Measurements from ENCODE around the gene RHCE.
"Not testable (repeated sequence)": the region's sequence is repeated elsewhere in the genome, so short reads cannot be mapped to it uniquely, and the experiment has no call there.

Gene RHCE

GRCh38 chr1:25450891-25451290 lies 30.3 kb upstream of the RHCE start:
- H3K9me3 ChIP-seq (ENCODE audit: insufficient read depth, low read depth, low read length): no peaks in the 10 kb centered on the region
- H3K36me3 ChIP-seq (ENCODE audit: insufficient read depth, low read depth, low read length): peaks cover 13% of the 10 kb centered on the region
- H3K4me1 ChIP-seq (ENCODE audit: insufficient read depth, low read length): peaks cover 4% of the 10 kb centered on the region; the same call in 1 of the 2 replicates
- H3K4me3 ChIP-seq (ENCODE audit: low read length): no peak overlapping the region
- no peak overlapping the region for H3K27ac ChIP-seq (ENCODE audit: low read length)
- H3K27me3 ChIP-seq (ENCODE audit: insufficient read depth, low read length): no peaks in the 10 kb centered on the region
- H3K9ac ChIP-seq (ENCODE audit: low read depth, low read length): no peak overlapping the region

- H3K36me3 ChIP-seq (ENCODE audit: insufficient read depth, low read depth, low read length): peaks cover 7% of the 10 kb centered on the region
- H3K9me3 ChIP-seq (ENCODE audit: insufficient read depth, low read depth, low read length): no peaks in the 10 kb centered on the region
- H3K27ac ChIP-seq (ENCODE audit: low read length): no peak overlapping the region
- no peak overlapping the region for H3K9ac ChIP-seq (ENCODE audit: low read depth, low read length)
- H3K27me3 ChIP-seq (ENCODE audit: insufficient read depth, low read length): no peaks in the 10 kb centered on the region
- no peak overlapping the region for H3K4me3 ChIP-seq (ENCODE audit: low read length)
- peaks cover 4% of the 10 kb centered on the region; the same call in 1 of the 2 replicates for H3K4me1 ChIP-seq (ENCODE audit: insufficient read depth, low read length)
Observed at GRCh38 chr1:25447547-25447946, 26.9 kb upstream of the RHCE start.

- Histone ChIP-seq H3K4me1 (ENCODE audit: insufficient read depth, low read length) (peaks cover 4% of the 10 kb centered on the region; the same call in 1 of the 2 replicates), H3K36me3 (ENCODE audit: insufficient read depth, low read depth, low read length) (peaks cover 7% of the 10 kb centered on the region), H3K9ac (ENCODE audit: low read depth, low read length) (no peak overlapping the region), H3K4me3 (ENCODE audit: low read length) (no peak overlapping the region), H3K27ac (ENCODE audit: low read length) (no peak overlapping the region), H3K9me3 (ENCODE audit: insufficient read depth, low read depth, low read length) (no peaks in the 10 kb centered on the region), H3K27me3 (ENCODE audit: insufficient read depth, low read length) (no peaks in the 10 kb centered on the region)
Observed at GRCh38 chr1:25445993-25446538, 25.4 kb upstream of the RHCE start.

GRCh38 chr1:25444604-25445003 lies 24.0 kb upstream of the RHCE start:
- not testable (repeated sequence) for H3K27ac ChIP-seq (ENCODE audit: low read length); H3K9me3 ChIP-seq (ENCODE audit: insufficient read depth, low read depth, low read length); H3K27me3 ChIP-seq (ENCODE audit: insufficient read depth, low read length); H3K4me1 ChIP-seq (ENCODE audit: insufficient read depth, low read length); H3K9ac ChIP-seq (ENCODE audit: low read depth, low read length); H3K36me3 ChIP-seq (ENCODE audit: insufficient read depth, low read depth, low read length); H3K4me3 ChIP-seq (ENCODE audit: low read length)

GRCh38 chr1:25443030-25443699 lies 22.5 kb upstream of the RHCE start:
- Histone ChIP-seq H3K9ac (ENCODE audit: low read depth, low read length) (no peak overlapping the region), H3K4me3 (ENCODE audit: low read length) (no peak overlapping the region), H3K27ac (ENCODE audit: low read length) (no peak overlapping the region), H3K4me1 (ENCODE audit: insufficient read depth, low read length) (peaks cover 4% of the 10 kb centered on the region; the same call in 1 of the 2 replicates), H3K27me3 (ENCODE audit: insufficient read depth, low read length) (no peaks in the 10 kb centered on the region), H3K36me3 (ENCODE audit: insufficient read depth, low read depth, low read length) (peaks cover 7% of the 10 kb centered on the region), H3K9me3 (ENCODE audit: insufficient read depth, low read depth, low read length) (no peaks in the 10 kb centered on the region)

- H3K36me3 ChIP-seq (ENCODE audit: insufficient read depth, low read depth, low read length): no peaks in the 10 kb centered on the region
- no peak overlapping the region for H3K4me3 ChIP-seq (ENCODE audit: low read length)
- H3K27ac ChIP-seq (ENCODE audit: low read length): no peak overlapping the region
- no peaks in the 10 kb centered on the region for H3K27me3 ChIP-seq (ENCODE audit: insufficient read depth, low read length)
- H3K9ac ChIP-seq (ENCODE audit: low read depth, low read length): no peak overlapping the region
- no peaks in the 10 kb centered on the region for H3K9me3 ChIP-seq (ENCODE audit: insufficient read depth, low read depth, low read length)
- peaks cover under 1% of the 10 kb centered on the region; the same call in 1 of the 2 replicates for H3K4me1 ChIP-seq (ENCODE audit: insufficient read depth, low read length)
Observed at GRCh38 chr1:25442178-25442577, 21.6 kb upstream of the RHCE start.

- Histone ChIP-seq H3K4me1 (ENCODE audit: insufficient read depth, low read length) (no peaks in the 10 kb centered on the region), H3K27ac (ENCODE audit: low read length) (no peak overlapping the region), H3K36me3 (ENCODE audit: insufficient read depth, low read depth, low read length) (no peaks in the 10 kb centered on the region), H3K27me3 (ENCODE audit: insufficient read depth, low read length) (no peaks in the 10 kb centered on the region), H3K4me3 (ENCODE audit: low read length) (no peak overlapping the region), H3K9me3 (ENCODE audit: insufficient read depth, low read depth, low read length) (no peaks in the 10 kb centered on the region), H3K9ac (ENCODE audit: low read depth, low read length) (no peak overlapping the region)
Observed at GRCh38 chr1:25439287-25439686, 18.7 kb upstream of the RHCE start.

GRCh38 chr1:25437672-25438071 lies 17.0 kb upstream of the RHCE start:
- Histone ChIP-seq H3K36me3 (ENCODE audit: insufficient read depth, low read depth, low read length) (no peaks in the 10 kb centered on the region), H3K27me3 (ENCODE audit: insufficient read depth, low read length) (no peaks in the 10 kb centered on the region), H3K9ac (ENCODE audit: low read depth, low read length) (no peak overlapping the region), H3K9me3 (ENCODE audit: insufficient read depth, low read depth, low read length) (no peaks in the 10 kb centered on the region), H3K4me3 (ENCODE audit: low read length) (no peak overlapping the region), H3K27ac (ENCODE audit: low read length) (no peak overlapping the region), H3K4me1 (ENCODE audit: insufficient read depth, low read length) (no peaks in the 10 kb centered on the region)

- no peaks in the 10 kb centered on the region for H3K27me3 ChIP-seq (ENCODE audit: insufficient read depth, low read length)
- no peak overlapping the region for H3K9ac ChIP-seq (ENCODE audit: low read depth, low read length)
- no peak overlapping the region for H3K27ac ChIP-seq (ENCODE audit: low read length)
- no peaks in the 10 kb centered on the region for H3K36me3 ChIP-seq (ENCODE audit: insufficient read depth, low read depth, low read length)
- H3K4me3 ChIP-seq (ENCODE audit: low read length): no peak overlapping the region
- H3K9me3 ChIP-seq (ENCODE audit: insufficient read depth, low read depth, low read length): no peaks in the 10 kb centered on the region
- peaks cover 5% of the 10 kb centered on the region; the same call in 1 of the 2 replicates for H3K4me1 ChIP-seq (ENCODE audit: insufficient read depth, low read length)
Observed at GRCh38 chr1:25435397-25436108, 14.9 kb upstream of the RHCE start.

- Histone ChIP-seq H3K4me3 (ENCODE audit: low read length) (no peak overlapping the region), H3K9me3 (ENCODE audit: insufficient read depth, low read depth, low read length) (no peaks in the 10 kb centered on the region), H3K4me1 (ENCODE audit: insufficient read depth, low read length) (peaks cover 5% of the 10 kb centered on the region; the same call in 1 of the 2 replicates), H3K27ac (ENCODE audit: low read length) (no peak overlapping the region), H3K36me3 (ENCODE audit: insufficient read depth, low read depth, low read length) (no peaks in the 10 kb centered on the region), H3K27me3 (ENCODE audit: insufficient read depth, low read length) (peaks cover 11% of the 10 kb centered on the region), H3K9ac (ENCODE audit: low read depth, low read length) (no peak overlapping the region)
Observed at GRCh38 chr1:25433389-25434186, 13.0 kb upstream of the RHCE start.

GRCh38 chr1:25432749-25433388 lies 12.2 kb upstream of the RHCE start:
- no peaks in the 10 kb centered on the region for H3K36me3 ChIP-seq (ENCODE audit: insufficient read depth, low read depth, low read length)
- H3K27ac ChIP-seq (ENCODE audit: low read length): no peak overlapping the region
- H3K4me1 ChIP-seq (ENCODE audit: insufficient read depth, low read length): peaks cover 5% of the 10 kb centered on the region; the same call in 1 of the 2 replicates
- no peak overlapping the region for H3K9ac ChIP-seq (ENCODE audit: low read depth, low read length)
- H3K4me3 ChIP-seq (ENCODE audit: low read length): no peak overlapping the region
- peaks cover 19% of the 10 kb centered on the region for H3K27me3 ChIP-seq (ENCODE audit: insufficient read depth, low read length)
- no peaks in the 10 kb centered on the region for H3K9me3 ChIP-seq (ENCODE audit: insufficient read depth, low read depth, low read length)

All from iPS-20b (cell line).